HG02884 (cell line): ENCODE results near the gene LRRIQ3.

Experiments used
- ATAC-seq: cut with Tn5 transposase; IDR thresholded peaks from one replicate; pipeline ENCODE4 v1.9.1; 2021; ENCODE audit warnings: mild to moderate bottlenecking, moderate library complexity; ENCODE audit not compliant: unreplicated experiment

The LRRIQ3 gene

GRCh38 chr1:74113333-74113732, 84.6 kb downstream of the LRRIQ3 start:
- no peak for ATAC-seq

GRCh38 chr1:74107394-74107793, 90.6 kb downstream of the LRRIQ3 start:
- no peak for ATAC-seq

- no peak for ATAC-seq
These were observed 106.6 kb downstream of the LRRIQ3 start for GRCh38 chr1:74091371-74091770.

- ATAC-seq: no peak
These were observed 114.8 kb downstream of the LRRIQ3 start for GRCh38 chr1:74083128-74083527.

GRCh38 chr1:74065081-74065480, 132.9 kb downstream of the LRRIQ3 start:
- no peak for ATAC-seq

GRCh38 chr1:74057719-74058118, 140.3 kb downstream of the LRRIQ3 start:
- ATAC-seq: no peak

GRCh38 chr1:74053407-74053806, 144.6 kb downstream of the LRRIQ3 start:
- no peak for ATAC-seq

- no peak for ATAC-seq
These were observed 147.6 kb downstream of the LRRIQ3 start for GRCh38 chr1:74050386-74050785.

GRCh38 chr1:74038042-74038441, 159.9 kb downstream of the LRRIQ3 start:
- ATAC-seq: no peak

- ATAC-seq: no peak
These were observed 185.4 kb downstream of the LRRIQ3 start for GRCh38 chr1:74012583-74012982.

- ATAC-seq: no peak
These were observed 186.2 kb downstream of the LRRIQ3 start for GRCh38 chr1:74011736-74012135.

GRCh38 chr1:74010206-74010605, 187.8 kb downstream of the LRRIQ3 start:
- peak; percentile 45 for ATAC-seq

- ATAC-seq: no peak
These were observed 192.4 kb downstream of the LRRIQ3 start for GRCh38 chr1:74005533-74005932.

- no peak for ATAC-seq
These were observed 194.2 kb downstream of the LRRIQ3 start for GRCh38 chr1:74003806-74004205.

GRCh38 chr1:73998348-73998959, 199.5 kb downstream of the LRRIQ3 start:
- peak; percentile 72 for ATAC-seq

GRCh38 chr1:73980324-73981040, 217.5 kb downstream of the LRRIQ3 start:
- ATAC-seq: no peak

GRCh38 chr1:73979684-73980083, 218.3 kb downstream of the LRRIQ3 start:
- no peak for ATAC-seq

- ATAC-seq: no peak
These were observed 219.0 kb downstream of the LRRIQ3 start for GRCh38 chr1:73978964-73979363.
